Liver (tissue), 3 donors: Measurements from ENCODE around the gene CCDC63.

ENCODE experiments used
- CTCF ChIP-seq: fragments of 150-350 bp; IDR thresholded peaks from 2 replicates; pipeline ENCODE4 v1.5.1; 2017; ENCODE audit warnings: improper control_type of control experiment, low read depth, low read length; ENCODE audit not compliant: missing input control
- JUND ChIP-seq, 2 donors: IDR thresholded peaks; 2 replicates each; pipeline ENCODE4 v1.6.1; 2016; ENCODE audit warnings: antibody characterized with exemption in 2 of 2
- MAX ChIP-seq: IDR thresholded peaks from 2 replicates; pipeline ENCODE4 v1.6.1; 2016; ENCODE audit warnings: antibody characterized with exemption
- RAD21 ChIP-seq, 2 donors: IDR thresholded peaks; 2 replicates each; pipeline ENCODE4 v1.6.1; 2016; ENCODE audit warnings: antibody characterized with exemption in 2 of 2, mild to moderate bottlenecking in 2 of 2
- REST ChIP-seq: IDR thresholded peaks from 2 replicates; pipeline ENCODE4 v1.6.1; 2016; ENCODE audit warnings: antibody characterized with exemption, mild to moderate bottlenecking
- RXRA ChIP-seq, 2 donors: IDR thresholded peaks; 2 replicates each; pipeline ENCODE4 v1.6.1; 2017 to 2018; ENCODE audit warnings: antibody characterized with exemption in 2 of 2, mild to moderate bottlenecking in 1 of 2
- SP1 ChIP-seq: IDR thresholded peaks from 2 replicates; pipeline ENCODE4 v1.6.1; 2018; ENCODE audit warnings: antibody characterized with exemption, mild to moderate bottlenecking
- TAF1 ChIP-seq: conservative IDR thresholded peaks from 2 replicates; pipeline ENCODE4 v1.6.1; 2016; ENCODE audit warnings: antibody characterized with exemption, mild to moderate bottlenecking
- YY1 ChIP-seq: IDR thresholded peaks from 2 replicates; pipeline ENCODE4 v1.6.1; 2016; ENCODE audit warnings: antibody characterized with exemption, mild to moderate bottlenecking
- ZBTB33 ChIP-seq: IDR thresholded peaks from 2 replicates; pipeline ENCODE4 v1.6.1; 2016; ENCODE audit warnings: antibody characterized with exemption
- donor health status: healthy.
- donor health status: healthy.

DNA sequence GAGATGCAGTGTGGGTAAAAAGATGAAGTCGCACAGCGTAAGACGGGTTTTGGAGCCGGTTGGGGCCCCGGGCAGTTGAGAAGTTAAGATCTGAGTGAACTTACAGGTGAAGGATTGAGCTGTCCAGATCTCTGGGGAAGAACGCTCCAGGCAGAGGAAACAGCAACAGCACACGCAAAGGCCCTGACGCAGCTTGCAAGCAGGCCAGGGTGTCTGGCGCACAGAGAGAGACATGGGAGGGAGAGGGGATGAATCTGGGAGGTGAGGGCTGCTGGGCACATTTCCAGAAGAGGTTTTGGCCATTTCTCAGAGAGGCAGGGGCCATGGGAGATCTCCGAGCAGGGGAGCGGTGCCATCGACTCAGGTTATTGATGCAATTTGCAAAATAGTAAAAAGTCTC lies 42.6 kb downstream of the CCDC63 start:
- TF ChIP-seq CTCF (no peak), RAD21 (IDR thresholded peaks at IDR 0.05) (no peak), RXRA (IDR thresholded peaks at IDR 0.05) (no peak), MAX (no peak), ZBTB33 (no peak), JUND (IDR thresholded peaks at IDR 0.05) (no peak), SP1 (no peak), REST (no peak), TAF1 (no peak), YY1 (no peak)
